Breast epithelium (tissue), 3 donors: ENCODE data around the gene HMGCS2.

Source experiments
- POLR2A ChIP-seq: fragments of 450-650 bp; IDR thresholded peaks from one replicate; pipeline ENCODE4 v1.6.1; 2016; ENCODE audit warnings: antibody characterized with exemption, mild to moderate bottlenecking, moderate library complexity
- TF ChIP-seq, protein P1 (sequence below), 3 donors: fragments of 450-650 bp; IDR thresholded peaks; one replicate each; pipeline ENCODE4 v1.5.1; 2016 to 2017; ENCODE audit warnings: antibody characterized with exemption in 3 of 3, mild to moderate bottlenecking in 3 of 3, moderate library complexity in 3 of 3

DNA sequence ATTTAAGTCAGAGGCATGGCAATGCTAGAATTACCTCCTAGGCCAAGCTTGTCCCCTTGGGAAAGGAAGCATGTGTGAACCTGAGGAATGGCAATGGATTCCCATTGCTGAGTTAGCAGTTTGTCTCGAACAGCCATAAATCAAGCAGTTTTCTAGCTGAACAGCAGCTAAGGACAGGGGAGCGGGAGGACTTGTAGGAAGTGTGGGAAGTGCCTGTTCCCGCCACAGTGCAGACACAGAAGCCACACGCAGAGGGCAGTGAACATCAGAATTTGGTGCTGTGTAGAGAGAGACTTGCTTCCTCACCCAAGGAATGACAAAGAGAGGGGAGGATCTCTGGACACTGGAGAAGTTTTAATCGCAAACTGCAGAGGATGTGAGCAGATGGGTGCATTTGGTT lies 53.2 kb downstream of the HMGCS2 start:
- TF ChIP-seq, protein P1, sequence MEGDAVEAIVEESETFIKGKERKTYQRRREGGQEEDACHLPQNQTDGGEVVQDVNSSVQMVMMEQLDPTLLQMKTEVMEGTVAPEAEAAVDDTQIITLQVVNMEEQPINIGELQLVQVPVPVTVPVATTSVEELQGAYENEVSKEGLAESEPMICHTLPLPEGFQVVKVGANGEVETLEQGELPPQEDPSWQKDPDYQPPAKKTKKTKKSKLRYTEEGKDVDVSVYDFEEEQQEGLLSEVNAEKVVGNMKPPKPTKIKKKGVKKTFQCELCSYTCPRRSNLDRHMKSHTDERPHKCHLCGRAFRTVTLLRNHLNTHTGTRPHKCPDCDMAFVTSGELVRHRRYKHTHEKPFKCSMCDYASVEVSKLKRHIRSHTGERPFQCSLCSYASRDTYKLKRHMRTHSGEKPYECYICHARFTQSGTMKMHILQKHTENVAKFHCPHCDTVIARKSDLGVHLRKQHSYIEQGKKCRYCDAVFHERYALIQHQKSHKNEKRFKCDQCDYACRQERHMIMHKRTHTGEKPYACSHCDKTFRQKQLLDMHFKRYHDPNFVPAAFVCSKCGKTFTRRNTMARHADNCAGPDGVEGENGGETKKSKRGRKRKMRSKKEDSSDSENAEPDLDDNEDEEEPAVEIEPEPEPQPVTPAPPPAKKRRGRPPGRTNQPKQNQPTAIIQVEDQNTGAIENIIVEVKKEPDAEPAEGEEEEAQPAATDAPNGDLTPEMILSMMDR (IDR thresholded peaks at IDR 0.05), result no peak
- no peak for TF ChIP-seq POLR2A
